Fibroblast of lung (primary cell): ENCODE measurements around the gene ATP2B3. TPM values are rescaled to one million over a fixed set of nuclear protein-coding genes. Genes with fewer than 3 reads are reported as not detected.

ENCODE experiments used
- DNase-seq, 2 donors: peaks; one replicate each; pipeline versions ENCODE4 v3.0.0 to v3.0.0-alpha.2; 2010; ENCODE audit warnings: low read depth in 2 of 2
- H2AFZ ChIP-seq: 2 replicates; pipeline ENCODE4 v1.5.1; 2012; ENCODE audit warnings: low read length, control low read depth, inconsistent platforms
- H3K27ac ChIP-seq: 2 replicates; pipeline ENCODE4 v1.5.1; 2011; ENCODE audit warnings: low read length, control low read depth; ENCODE audit not compliant: insufficient read depth
- H3K27me3 ChIP-seq: 2 replicates; pipeline ENCODE4 v1.5.1; 2011; ENCODE audit warnings: mild to moderate bottlenecking, low read length; ENCODE audit not compliant: control insufficient read depth, insufficient read depth
- H3K36me3 ChIP-seq: 2 replicates; pipeline ENCODE4 v1.5.1; 2011; ENCODE audit warnings: low read length; ENCODE audit not compliant: control insufficient read depth, insufficient read depth
- H3K4me1 ChIP-seq: 2 replicates; pipeline ENCODE4 v1.5.1; 2011; ENCODE audit warnings: low read length; ENCODE audit not compliant: control insufficient read depth, insufficient read depth; ENCODE audit errors: extremely low read depth
- H3K4me2 ChIP-seq: 2 replicates; pipeline ENCODE4 v1.5.1; 2011; ENCODE audit warnings: low read length, control low read depth; ENCODE audit not compliant: insufficient read depth; ENCODE audit errors: extremely low read depth
- H3K4me3 ChIP-seq, 4 experiments: fragments of 200-600 bp in 1 of 4; sonication (generic) in 1 of 4; replicated peaks in 1 of 4; 2 replicates each; pipeline ENCODE4 v1.5.1; 2011 to 2016; ENCODE audit warnings: low read length in 4 of 4, low read depth in 3 of 4, mild to moderate bottlenecking in 3 of 4, control low read depth in 2 of 4, inconsistent platforms in 1 of 4, mixed read lengths in 1 of 4; ENCODE audit not compliant: insufficient read depth in 1 of 4; ENCODE audit errors: control extremely low read depth in 1 of 4
- H3K79me2 ChIP-seq: 2 replicates; pipeline ENCODE4 v1.5.1; 2012; ENCODE audit warnings: mild to moderate bottlenecking, low read length, inconsistent platforms; ENCODE audit not compliant: control insufficient read depth, insufficient read depth
- H3K9ac ChIP-seq: 2 replicates; pipeline ENCODE4 v1.5.1; 2011; ENCODE audit warnings: mild to moderate bottlenecking, low read length, control low read depth; ENCODE audit not compliant: insufficient read depth
- H3K9me3 ChIP-seq: 2 replicates; pipeline ENCODE4 v1.5.1; 2012; ENCODE audit warnings: low read depth, low read length; ENCODE audit not compliant: control insufficient read depth, insufficient read depth
- H4K20me1 ChIP-seq: 2 replicates; pipeline ENCODE4 v1.5.1; 2011; ENCODE audit warnings: low read length; ENCODE audit not compliant: control insufficient read depth, insufficient read depth; ENCODE audit errors: extremely low read depth
- CTCF ChIP-seq, 2 donors: IDR thresholded peaks in 1 of 2; conservative IDR thresholded peaks in 1 of 2; 1 replicate in 1 of 2; 2 replicates in 1 of 2; pipeline ENCODE4 v1.5.1; 2011 to 2012; ENCODE audit warnings: low read length in 2 of 2, control low read depth in 1 of 2, inconsistent platforms in 1 of 2, low read depth in 1 of 2, mild to moderate bottlenecking in 1 of 2
- EZH2 ChIP-seq: IDR thresholded peaks from 2 replicates; pipeline ENCODE4 v1.5.1; 2012; ENCODE audit warnings: low read length, control low read depth, mild to moderate bottlenecking; ENCODE audit errors: missing control alignments
- polyA plus RNA-seq, 2 donors: library from polyadenylated mRNA; depleted of rRNA in 1 of 2; stranded (reverse) in 1 of 2; unstranded in 1 of 2; fragments of >200 nt; gene quantifications; 2 replicates each; pipeline ENCODE4 v1.2.1, GENCODE V29; 2011 to 2012; ENCODE audit warnings: missing spikeins in 1 of 2
- total RNA-seq: library from RNA; depleted of rRNA; stranded (reverse); fragments of >200 nt; gene quantifications from 2 replicates; pipeline ENCODE4 v1.2.1, GENCODE V29; 2014

The ATP2B3 gene
- total and polyA plus RNA-seq, 2 donors (not counting 1 experiment from before 2014, with no cell fraction given) = not detected

- Histone ChIP-seq H3K4me3 (no peak overlapping the region), H3K9ac (no peak overlapping the region), H3K4me2 (no peak overlapping the region), H3K9me3 (no peaks in the 10 kb centered on the region), H4K20me1 (no peaks in the 10 kb centered on the region), H2AFZ (no peak overlapping the region), H3K4me1 (no peaks in the 10 kb centered on the region), H3K27me3 (no peaks in the 10 kb centered on the region), H3K36me3 (no peaks in the 10 kb centered on the region), H3K27ac (no peak overlapping the region), H3K79me2 (no peaks in the 10 kb centered on the region)
- DNase-seq = peak; percentile 36 to 44
- TF ChIP-seq CTCF (conservative IDR thresholded peaks at IDR 0.05 in 1 of 2, IDR thresholded peaks at IDR 0.05 in 1 of 2; ENCODE audit: low read depth in 1 of 2, low read length in 2 of 2) (peak; percentile 74 to 81), EZH2 (no peak)
These were observed 21.9 kb downstream of the ATP2B3 start for GRCh38 chrX:153539171-153539978.

DNA sequence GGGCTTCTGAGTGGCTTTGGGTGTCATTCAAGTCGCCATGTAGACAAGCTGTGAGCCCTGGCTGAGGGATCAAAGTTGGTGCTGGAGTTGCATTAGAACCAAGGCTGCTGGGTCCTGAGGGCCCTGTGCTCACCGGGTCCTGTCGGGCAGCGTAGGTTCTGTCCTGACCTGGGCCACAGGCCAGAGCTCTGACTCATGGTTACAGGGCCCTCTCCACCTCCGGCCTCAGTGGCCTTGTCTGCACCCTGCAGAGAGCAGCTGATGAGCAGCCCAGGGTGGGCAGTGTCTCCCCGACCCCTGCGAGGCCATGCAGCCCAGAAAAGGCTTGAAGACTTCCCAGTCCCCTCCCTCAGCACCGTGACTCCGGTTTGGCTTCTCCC lies 22.5 kb downstream of the ATP2B3 start:
- no peaks in the 10 kb centered on the region for H3K79me2 ChIP-seq
- H4K20me1 ChIP-seq = no peaks in the 10 kb centered on the region
- no peaks in the 10 kb centered on the region for H3K27me3 ChIP-seq
- no peak overlapping the region for H3K9ac ChIP-seq
- no peak for TF ChIP-seq EZH2
- no peak for TF ChIP-seq CTCF (conservative IDR thresholded peaks at IDR 0.05 in 1 of 2, IDR thresholded peaks at IDR 0.05 in 1 of 2; ENCODE audit: low read depth in 1 of 2, low read length in 2 of 2)
- DNase-seq = no peak
- H2AFZ ChIP-seq = no peak overlapping the region
- no peak overlapping the region for H3K4me2 ChIP-seq
- H3K27ac ChIP-seq = no peak overlapping the region
- no peaks in the 10 kb centered on the region for H3K4me1 ChIP-seq
- no peak overlapping the region for H3K4me3 ChIP-seq
- H3K36me3 ChIP-seq = no peaks in the 10 kb centered on the region
- H3K9me3 ChIP-seq = no peaks in the 10 kb centered on the region

DNA sequence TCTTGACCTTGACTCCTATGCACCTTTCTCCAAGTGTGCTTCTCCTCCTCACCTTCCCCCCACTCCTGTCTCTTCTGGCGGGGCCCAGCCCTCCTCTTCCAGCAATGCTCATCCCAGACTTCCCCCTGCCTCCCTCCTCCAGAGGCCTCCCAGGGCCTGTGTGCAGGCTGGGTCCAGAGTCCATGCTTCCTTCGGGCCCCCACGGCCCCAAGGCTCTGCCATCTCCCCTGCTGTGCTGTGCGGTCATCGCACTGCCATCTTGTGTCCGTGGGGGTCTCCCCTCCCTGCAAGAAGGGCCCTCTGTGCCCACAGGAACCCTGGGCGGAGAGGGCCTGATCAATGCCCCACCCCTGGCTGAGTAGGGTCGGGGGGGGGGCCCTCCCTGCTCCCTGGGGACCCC lies 27.3 kb downstream of the ATP2B3 start:
- Histone ChIP-seq H3K27me3 (no peaks in the 10 kb centered on the region), H3K4me1 (no peaks in the 10 kb centered on the region), H3K27ac (no peak overlapping the region), H3K79me2 (no peaks in the 10 kb centered on the region), H2AFZ (no peak overlapping the region), H3K9me3 (no peaks in the 10 kb centered on the region), H3K9ac (no peak overlapping the region), H4K20me1 (no peaks in the 10 kb centered on the region), H3K4me2 (no peak overlapping the region), H3K4me3 (no peak overlapping the region), H3K36me3 (no peaks in the 10 kb centered on the region)
- no peak for DNase-seq
- TF ChIP-seq CTCF (conservative IDR thresholded peaks at IDR 0.05 in 1 of 2, IDR thresholded peaks at IDR 0.05 in 1 of 2; ENCODE audit: low read depth in 1 of 2, low read length in 2 of 2) (no peak), EZH2 (no peak)
